22Rv1 (cell line): ENCODE measurements around the gene GPRC5A.

Experiments
- H3K27ac ChIP-seq: fragments of 450-650 bp; 2 replicates; pipeline ENCODE4 v1.5.1; 2017
- CTCF ChIP-seq: fragments of 450-650 bp; IDR thresholded peaks from 2 replicates; pipeline ENCODE4 v1.5.1; 2017; ENCODE audit warnings: mild to moderate bottlenecking
- ZFX ChIP-seq: fragments of 450-650 bp; IDR thresholded peaks from 2 replicates; pipeline ENCODE4 v1.6.1; 2017; ENCODE audit warnings: antibody characterized with exemption, borderline replicate concordance

Gene GPRC5A

GRCh38 chr12:12927211-12928079 is 36.1 kb downstream of the GPRC5A start:
- no peak for TF ChIP-seq ZFX
- H3K27ac ChIP-seq = peak overlapping the region; percentile 75

- no peak overlapping the region for H3K27ac ChIP-seq
- TF ChIP-seq ZFX (no peak), CTCF (no peak)
Measured at GRCh38 chr12:12929696-12930095, 38.3 kb downstream of the GPRC5A start.

GRCh38 chr12:12930633-12931219 is 39.4 kb downstream of the GPRC5A start:
- TF ChIP-seq ZFX = no peak

GRCh38 chr12:12933742-12934141 is 42.4 kb downstream of the GPRC5A start:
- no peak overlapping the region for H3K27ac ChIP-seq
- TF ChIP-seq ZFX = no peak
- TF ChIP-seq CTCF = no peak

More at GRCh38 chr12:12930633-12931219, 39.4 kb downstream of the GPRC5A start:
- no peak overlapping the region for H3K27ac ChIP-seq

- H3K27ac ChIP-seq = no peak overlapping the region
- TF ChIP-seq CTCF (no peak), ZFX (no peak)
Measured at GRCh38 chr12:12934556-12934955, 43.2 kb downstream of the GPRC5A start.

GRCh38 chr12:12936983-12937491 is 45.7 kb downstream of the GPRC5A start:
- no peak for TF ChIP-seq CTCF

GRCh38 chr12:12938541-12938940 is 47.2 kb downstream of the GPRC5A start:
- H3K27ac ChIP-seq = no peak overlapping the region
- no peak for TF ChIP-seq ZFX
- TF ChIP-seq CTCF = no peak

More at GRCh38 chr12:12936983-12937491, 45.7 kb downstream of the GPRC5A start:
- H3K27ac ChIP-seq = no peak overlapping the region

- TF ChIP-seq CTCF (no peak), ZFX (no peak)
- no peak overlapping the region for H3K27ac ChIP-seq
Measured at GRCh38 chr12:12939888-12940287, 48.5 kb downstream of the GPRC5A start.
